H1 (cell line): ENCODE measurements around the gene ZNF101. TPM values are rescaled to one million over a fixed set of nuclear protein-coding genes. Genes with fewer than 3 reads are reported as not detected.

ENCODE experiments used
- CTCF ChIA-PET: fragments of 300-600 bp; sonication (Branson Sonifier 250); formaldehyde crosslinking; loops from one replicate; lab custom pipeline; 2021; ENCODE audit not compliant: partially characterized antibody; lab: Charles Lee
- POLR2A ChIA-PET: fragments of 300-600 bp; sonication (Branson Sonifier 250); formaldehyde crosslinking; loops from one replicate; lab custom pipeline; 2021; ENCODE audit warnings: inconsistent platforms; ENCODE audit not compliant: partially characterized antibody; lab: Charles Lee
- DNase-seq, 2 experiments: peaks; one replicate each; pipeline versions ENCODE4 v3.0.0 to v3.0.0-alpha.2; 2010 to 2022; ENCODE audit warnings: low spot score in 2 of 2, low read depth in 1 of 2, mixed read lengths in 1 of 2
- FAIRE-seq: peaks from 2 replicates; lab custom pipeline; 2011; peaks lifted over from hg19 to GRCh38; lab: Jason Lieb, UNC
- H2AFZ ChIP-seq: 2 replicates; pipeline ENCODE4 v1.8.1; 2012; ENCODE audit warnings: low read length, inconsistent platforms
- H2AK5ac ChIP-seq: 2 replicates; pipeline ENCODE4 v1.6.1; 2013; ENCODE audit warnings: low read depth, low read length
- H2BK120ac ChIP-seq: replicated peaks from 2 replicates; pipeline ENCODE3; 2013; ENCODE audit warnings: low read depth, low read length, inconsistent platforms
- H2BK12ac ChIP-seq: 2 replicates; pipeline ENCODE4 v1.6.1; 2013; ENCODE audit warnings: low read depth, low read length
- H2BK15ac ChIP-seq: 2 replicates; pipeline ENCODE4 v1.6.1; 2013; ENCODE audit warnings: low read length
- H2BK20ac ChIP-seq: 2 replicates; pipeline ENCODE4 v1.6.1; 2013; ENCODE audit warnings: low read length
- H2BK5ac ChIP-seq: 2 replicates; pipeline ENCODE4 v1.6.1; 2013; ENCODE audit warnings: low read depth, low read length
- H3K14ac ChIP-seq: 2 replicates; pipeline ENCODE4 v1.6.1; 2013; ENCODE audit warnings: inconsistent platforms; ENCODE audit not compliant: insufficient read length
- H3K18ac ChIP-seq: 2 replicates; pipeline ENCODE4 v1.6.1; 2013; ENCODE audit warnings: low read length; ENCODE audit errors: extremely low read depth
- H3K23ac ChIP-seq: 2 replicates; pipeline ENCODE4 v1.6.1; 2013; ENCODE audit warnings: inconsistent platforms; ENCODE audit not compliant: insufficient read length
- H3K23me2 ChIP-seq: 2 replicates; pipeline ENCODE4 v1.6.1; 2013; ENCODE audit warnings: low read depth, low read length
- H3K27ac ChIP-seq: 2 replicates; pipeline ENCODE4 v1.6.1; 2011; ENCODE audit warnings: low read depth, low read length, inconsistent platforms
- H3K27me3 ChIP-seq, 4 experiments: replicated peaks in 1 of 4; 1 replicate in 1 of 4; 2 replicates in 3 of 4; pipeline versions ENCODE4 v1.6.1 to v1.8.1; 2011 to 2013; ENCODE audit warnings: low read length in 3 of 4, mild to moderate bottlenecking in 3 of 4, inconsistent platforms in 2 of 4, mixed read lengths in 2 of 4, moderate library complexity in 1 of 4; ENCODE audit not compliant: control insufficient read depth in 3 of 4, insufficient read depth in 3 of 4; ENCODE audit errors: extremely low read depth in 1 of 4
- H3K36me3 ChIP-seq, 4 experiments: 2 replicates each; pipeline versions ENCODE4 v1.6.1 to v1.8.1; 2011 to 2013; ENCODE audit warnings: mild to moderate bottlenecking in 4 of 4, low read length in 3 of 4, moderate library complexity in 2 of 4, control low read depth in 1 of 4, inconsistent platforms in 1 of 4; ENCODE audit not compliant: insufficient read depth in 4 of 4, control insufficient read depth in 2 of 4
- H3K4ac ChIP-seq: replicated peaks from 2 replicates; pipeline ENCODE3; 2013; ENCODE audit warnings: low read length, low read depth, mixed read lengths, inconsistent platforms; ENCODE audit not compliant: insufficient read length
- H3K4me1 ChIP-seq, 4 experiments: replicated peaks in 1 of 4; 1 replicate in 1 of 4; 2 replicates in 3 of 4; pipeline versions ENCODE4 v1.6.1 to v1.8.1; 2011 to 2013; ENCODE audit warnings: low read length in 3 of 4, inconsistent platforms in 2 of 4, mixed read lengths in 1 of 4; ENCODE audit not compliant: insufficient read depth in 4 of 4, control insufficient read depth in 3 of 4
- H3K4me2 ChIP-seq, 2 experiments: 2 replicates each; pipeline versions ENCODE4 v1.6.1 to v1.8.1; 2011 to 2013; ENCODE audit warnings: low read depth in 2 of 2, low read length in 2 of 2, control low read depth in 1 of 2, inconsistent platforms in 1 of 2, mild to moderate bottlenecking in 1 of 2; ENCODE audit not compliant: insufficient read depth in 1 of 2
- H3K4me3 ChIP-seq, 4 experiments: fragments of 200-600, 300-600 bp in 1 of 4; sonication (generic), shearing (Covaris generic), sonication (Bioruptor Twin) in 1 of 4; 2 replicates each; pipeline versions ENCODE4 v1.5.1 to v1.8.1; 2011 to 2016; ENCODE audit warnings: low read length in 4 of 4, low read depth in 3 of 4, control low read depth in 2 of 4, inconsistent platforms in 2 of 4, mild to moderate bottlenecking in 2 of 4, mixed read lengths in 1 of 4, moderate library complexity in 1 of 4; ENCODE audit not compliant: insufficient read depth in 2 of 4; ENCODE audit errors: extremely low read depth in 1 of 4
- H3K56ac ChIP-seq: replicated peaks from 2 replicates; pipeline ENCODE3; 2013; ENCODE audit warnings: low read depth, mild to moderate bottlenecking, mixed read lengths, low read length, inconsistent platforms; ENCODE audit not compliant: insufficient read length
- H3K79me1 ChIP-seq: 2 replicates; pipeline ENCODE4 v1.6.1; 2013; ENCODE audit warnings: low read depth, low read length, control low read depth
- H3K79me2 ChIP-seq, 2 experiments: 2 replicates each; pipeline versions ENCODE4 v1.6.1 to v1.8.1; 2012 to 2013; ENCODE audit warnings: low read length in 2 of 2, mild to moderate bottlenecking in 2 of 2, inconsistent platforms in 1 of 2; ENCODE audit not compliant: insufficient read depth in 2 of 2, control insufficient read depth in 1 of 2
- H3K9ac ChIP-seq, 4 experiments: replicated peaks in 1 of 4; 1 replicate in 1 of 4; 2 replicates in 3 of 4; pipeline versions ENCODE4 v1.6.1 to v1.8.1; 2011 to 2013; ENCODE audit warnings: low read depth in 3 of 4, low read length in 3 of 4, control low read depth in 2 of 4, mild to moderate bottlenecking in 2 of 4, moderate library complexity in 2 of 4, inconsistent platforms in 1 of 4; ENCODE audit errors: extremely low read depth in 1 of 4
- H3K9me3 ChIP-seq, 2 experiments: 2 replicates each; pipeline versions ENCODE4 v1.6.1 to v1.8.1; 2012 to 2013; ENCODE audit warnings: mild to moderate bottlenecking in 2 of 2, moderate library complexity in 2 of 2, control low read depth in 1 of 2, inconsistent platforms in 1 of 2, low read depth in 1 of 2, low read length in 1 of 2, mixed read lengths in 1 of 2; ENCODE audit not compliant: insufficient read depth in 2 of 2
- H4K20me1 ChIP-seq, 2 experiments: replicated peaks in 1 of 2; 2 replicates each; pipeline versions ENCODE3 to v1.8.1; 2011 to 2013; ENCODE audit warnings: inconsistent platforms in 2 of 2, low read length in 2 of 2, mild to moderate bottlenecking in 1 of 2; ENCODE audit not compliant: insufficient read depth in 2 of 2, control insufficient read depth in 1 of 2
- H4K5ac ChIP-seq: 2 replicates; pipeline ENCODE4 v1.6.1; 2013; ENCODE audit warnings: low read length, low read depth, mixed read lengths, inconsistent platforms; ENCODE audit not compliant: insufficient read length
- H4K8ac ChIP-seq: 2 replicates; pipeline ENCODE4 v1.8.0; 2013; ENCODE audit warnings: mild to moderate bottlenecking, moderate library complexity, low read length, inconsistent platforms; ENCODE audit not compliant: insufficient read depth; ENCODE audit errors: extremely low read depth
- H4K91ac ChIP-seq: replicated peaks from 2 replicates; pipeline ENCODE3; 2013; ENCODE audit warnings: low read length, mixed read lengths, inconsistent platforms; ENCODE audit not compliant: insufficient read length
- CHD2 ChIP-seq: IDR thresholded peaks from 2 replicates; pipeline ENCODE4 v1.6.1; 2012; ENCODE audit warnings: low read length, improper control_type of control experiment
- TAF1 ChIP-seq: IDR thresholded peaks from 2 replicates; pipeline ENCODE4 v1.6.1; 2011; ENCODE audit warnings: mild to moderate bottlenecking, low read depth, low read length
- WGBS, 2 experiments: shearing (Covaris generic) in 1 of 2; methylation state at CpG; one replicate each; pipeline versions ENCODE4 v1.1.6 to v1.1.7; 2013 to 2015; ENCODE audit warnings: low lambda C conversion rate in 2 of 2, mixed read lengths in 2 of 2, inconsistent platforms in 1 of 2, low coverage in 1 of 2, missing lambda C conversion rate in 1 of 2; ENCODE audit not compliant: insufficient replicate concordance in 2 of 2, insufficient coverage in 1 of 2, insufficient read length in 1 of 2; ENCODE audit errors: extremely low coverage in 1 of 2, missing lambda C conversion rate in 1 of 2; 5-methylcytosine and 5-hydroxymethylcytosine counted together
- polyA plus RNA-seq, 7 experiments: library from polyadenylated mRNA; depleted of rRNA in 3 of 7; stranded (reverse) in 5 of 7; unstranded in 2 of 7; fragments of >200 nt in 5 of 7; fragments of 200-250 nt in 2 of 7; gene quantifications; 1 replicate in 5 of 7; 2 replicates in 1 of 7; 4 replicates in 1 of 7; pipeline versions ENCODE4 v1.2.1 to v1.2.3, GENCODE V29; 2011 to 2013; ENCODE audit warnings: missing spikeins in 2 of 7, mixed read lengths in 2 of 7
- total RNA-seq: library from RNA; stranded (reverse); fragmentation: NEBNext Ultra II Directional; extraction: Animal tissue kit (Norgen Biotek cat#: 25700); gene quantifications from 2 replicates; pipeline ENCODE4 v1.2.1, GENCODE V29; 2021

Gene ZNF101
- total and polyA plus RNA-seq, 2 of the 8 experiments (the other 6 are each of a cell fraction or from before 2014, with no cell fraction given): 13.0 to 50.9 TPM

- H3K27ac ChIP-seq: no peak overlapping the region
- DNase-seq (no peak), FAIRE-seq (no peak)
- no peaks in the 10 kb centered on the region for H3K9me3 ChIP-seq
- H2BK12ac ChIP-seq: no peak overlapping the region
- 90% methylated on average over 7 of the region's 7 CpGs; no CpG with 5 or more reads in 1 of the 2 experiments for WGBS, 2 experiments
- no peak overlapping the region for H4K91ac ChIP-seq
- no peak overlapping the region for H3K9ac ChIP-seq
- H3K4me3 ChIP-seq: no peak overlapping the region
- peaks cover 17 to 68% (median 38%) of the 10 kb centered on the region in 4 experiments for H3K36me3 ChIP-seq
- no peak overlapping the region for H4K5ac ChIP-seq
- H3K14ac ChIP-seq: no peak overlapping the region
- H3K79me2 ChIP-seq: peaks cover 3 to 43% of the 10 kb centered on the region in 2 experiments
- no peaks in the 10 kb centered on the region for H3K27me3 ChIP-seq
- no peak overlapping the region for H2AFZ ChIP-seq
- no peak overlapping the region for H3K18ac ChIP-seq
- H3K4ac ChIP-seq: no peak overlapping the region
- no peaks in the 10 kb centered on the region for H3K4me1 ChIP-seq
- H2BK20ac ChIP-seq: no peak overlapping the region
- H3K79me1 ChIP-seq: peaks cover 8% of the 10 kb centered on the region
- no peaks in the 10 kb centered on the region for H3K23me2 ChIP-seq
- no peak overlapping the region for H2BK15ac ChIP-seq
- peaks cover 2 to 6% of the 10 kb centered on the region in 2 experiments for H4K20me1 ChIP-seq
- H3K4me2 ChIP-seq: no peak overlapping the region
- no peak overlapping the region for H2BK120ac ChIP-seq
- no peak overlapping the region for H3K56ac ChIP-seq
- H3K23ac ChIP-seq: no peak overlapping the region
- no peak overlapping the region for H2BK5ac ChIP-seq
- POLR2A ChIA-PET: interaction anchor here (1.1 to 3.1 kb wide), 4 partner anchors 7 to 56 kb away, joined by 3 to 7 read pairs (median 3); partner anchors contain the start of genes ZNF101 and ZNF14
- no peak for TF ChIP-seq CHD2
- no peak for TF ChIP-seq TAF1
- TF ChIP-seq, all 59 proteins: peak for 0
- CTCF ChIA-PET: no interaction called here
- no peak overlapping the region for H2AK5ac ChIP-seq
- H4K8ac ChIP-seq: no peak overlapping the region
Observed at GRCh38 chr19:19677579-19677978, 8.9 kb downstream of the ZNF101 start.
